ENCODE results near the gene MRPS22. TPM values are rescaled to one million over a fixed set of nuclear protein-coding genes. Genes with fewer than 3 reads are reported as not detected.

The MRPS22 gene
- total and polyA plus RNA-seq, 4 donors: 33.3 to 54.9 (median 44.6) TPM

GRCh38 chr3:139394116-139394515 is 50.3 kb downstream of the MRPS22 start:
- no peaks in the 10 kb centered on the region for H3K27me3 ChIP-seq (ENCODE audit: control insufficient read depth in 4 of 4, insufficient read depth in 4 of 4, low read length in 3 of 4)
- no peak for TF ChIP-seq MAX (IDR thresholded peaks at IDR 0.05)
- no peak for TF ChIP-seq HNF4G (IDR thresholded peaks at IDR 0.05)
- no peak for TF ChIP-seq HNF4A (conservative IDR thresholded peaks at IDR 0.05)
- TF ChIP-seq, protein P1, sequence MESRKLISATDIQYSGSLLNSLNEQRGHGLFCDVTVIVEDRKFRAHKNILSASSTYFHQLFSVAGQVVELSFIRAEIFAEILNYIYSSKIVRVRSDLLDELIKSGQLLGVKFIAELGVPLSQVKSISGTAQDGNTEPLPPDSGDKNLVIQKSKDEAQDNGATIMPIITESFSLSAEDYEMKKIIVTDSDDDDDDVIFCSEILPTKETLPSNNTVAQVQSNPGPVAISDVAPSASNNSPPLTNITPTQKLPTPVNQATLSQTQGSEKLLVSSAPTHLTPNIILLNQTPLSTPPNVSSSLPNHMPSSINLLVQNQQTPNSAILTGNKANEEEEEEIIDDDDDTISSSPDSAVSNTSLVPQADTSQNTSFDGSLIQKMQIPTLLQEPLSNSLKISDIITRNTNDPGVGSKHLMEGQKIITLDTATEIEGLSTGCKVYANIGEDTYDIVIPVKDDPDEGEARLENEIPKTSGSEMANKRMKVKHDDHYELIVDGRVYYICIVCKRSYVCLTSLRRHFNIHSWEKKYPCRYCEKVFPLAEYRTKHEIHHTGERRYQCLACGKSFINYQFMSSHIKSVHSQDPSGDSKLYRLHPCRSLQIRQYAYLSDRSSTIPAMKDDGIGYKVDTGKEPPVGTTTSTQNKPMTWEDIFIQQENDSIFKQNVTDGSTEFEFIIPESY (IDR thresholded peaks at IDR 0.05): no peak
- no peak for TF ChIP-seq ATF3 (IDR thresholded peaks at IDR 0.05)
- TF ChIP-seq, protein P2, sequence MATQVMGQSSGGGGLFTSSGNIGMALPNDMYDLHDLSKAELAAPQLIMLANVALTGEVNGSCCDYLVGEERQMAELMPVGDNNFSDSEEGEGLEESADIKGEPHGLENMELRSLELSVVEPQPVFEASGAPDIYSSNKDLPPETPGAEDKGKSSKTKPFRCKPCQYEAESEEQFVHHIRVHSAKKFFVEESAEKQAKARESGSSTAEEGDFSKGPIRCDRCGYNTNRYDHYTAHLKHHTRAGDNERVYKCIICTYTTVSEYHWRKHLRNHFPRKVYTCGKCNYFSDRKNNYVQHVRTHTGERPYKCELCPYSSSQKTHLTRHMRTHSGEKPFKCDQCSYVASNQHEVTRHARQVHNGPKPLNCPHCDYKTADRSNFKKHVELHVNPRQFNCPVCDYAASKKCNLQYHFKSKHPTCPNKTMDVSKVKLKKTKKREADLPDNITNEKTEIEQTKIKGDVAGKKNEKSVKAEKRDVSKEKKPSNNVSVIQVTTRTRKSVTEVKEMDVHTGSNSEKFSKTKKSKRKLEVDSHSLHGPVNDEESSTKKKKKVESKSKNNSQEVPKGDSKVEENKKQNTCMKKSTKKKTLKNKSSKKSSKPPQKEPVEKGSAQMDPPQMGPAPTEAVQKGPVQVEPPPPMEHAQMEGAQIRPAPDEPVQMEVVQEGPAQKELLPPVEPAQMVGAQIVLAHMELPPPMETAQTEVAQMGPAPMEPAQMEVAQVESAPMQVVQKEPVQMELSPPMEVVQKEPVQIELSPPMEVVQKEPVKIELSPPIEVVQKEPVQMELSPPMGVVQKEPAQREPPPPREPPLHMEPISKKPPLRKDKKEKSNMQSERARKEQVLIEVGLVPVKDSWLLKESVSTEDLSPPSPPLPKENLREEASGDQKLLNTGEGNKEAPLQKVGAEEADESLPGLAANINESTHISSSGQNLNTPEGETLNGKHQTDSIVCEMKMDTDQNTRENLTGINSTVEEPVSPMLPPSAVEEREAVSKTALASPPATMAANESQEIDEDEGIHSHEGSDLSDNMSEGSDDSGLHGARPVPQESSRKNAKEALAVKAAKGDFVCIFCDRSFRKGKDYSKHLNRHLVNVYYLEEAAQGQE (IDR thresholded peaks at IDR 0.05): no peak
- TF ChIP-seq RXRA (IDR thresholded peaks at IDR 0.05): no peak
- no peak for TF ChIP-seq NR2F2 (IDR thresholded peaks at IDR 0.05)
- no peak for TF ChIP-seq RAD21 (IDR thresholded peaks at IDR 0.05)
- no peak for TF ChIP-seq FOXA1 (IDR thresholded peaks at IDR 0.05)
- no peak for TF ChIP-seq TAF1 (conservative IDR thresholded peaks at IDR 0.05)
- no peak for TF ChIP-seq GABPA (IDR thresholded peaks at IDR 0.05 in 1 of 2, conservative IDR thresholded peaks at IDR 0.05 in 1 of 2)
- TF ChIP-seq SP1 (IDR thresholded peaks at IDR 0.05): no peak
- TF ChIP-seq, protein P3, sequence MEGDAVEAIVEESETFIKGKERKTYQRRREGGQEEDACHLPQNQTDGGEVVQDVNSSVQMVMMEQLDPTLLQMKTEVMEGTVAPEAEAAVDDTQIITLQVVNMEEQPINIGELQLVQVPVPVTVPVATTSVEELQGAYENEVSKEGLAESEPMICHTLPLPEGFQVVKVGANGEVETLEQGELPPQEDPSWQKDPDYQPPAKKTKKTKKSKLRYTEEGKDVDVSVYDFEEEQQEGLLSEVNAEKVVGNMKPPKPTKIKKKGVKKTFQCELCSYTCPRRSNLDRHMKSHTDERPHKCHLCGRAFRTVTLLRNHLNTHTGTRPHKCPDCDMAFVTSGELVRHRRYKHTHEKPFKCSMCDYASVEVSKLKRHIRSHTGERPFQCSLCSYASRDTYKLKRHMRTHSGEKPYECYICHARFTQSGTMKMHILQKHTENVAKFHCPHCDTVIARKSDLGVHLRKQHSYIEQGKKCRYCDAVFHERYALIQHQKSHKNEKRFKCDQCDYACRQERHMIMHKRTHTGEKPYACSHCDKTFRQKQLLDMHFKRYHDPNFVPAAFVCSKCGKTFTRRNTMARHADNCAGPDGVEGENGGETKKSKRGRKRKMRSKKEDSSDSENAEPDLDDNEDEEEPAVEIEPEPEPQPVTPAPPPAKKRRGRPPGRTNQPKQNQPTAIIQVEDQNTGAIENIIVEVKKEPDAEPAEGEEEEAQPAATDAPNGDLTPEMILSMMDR (IDR thresholded peaks at IDR 0.05; ENCODE audit: low read depth, low read length, missing input control): no peak
- no peak for TF ChIP-seq JUND (IDR thresholded peaks at IDR 0.05)
- H3K27ac ChIP-seq (ENCODE audit: low read depth in 1 of 2, low read length in 2 of 2): no peak overlapping the region

GRCh38 chr3:139396707-139397106 is 52.9 kb downstream of the MRPS22 start:
- TF ChIP-seq RXRA (IDR thresholded peaks at IDR 0.05) (no peak), TAF1 (conservative IDR thresholded peaks at IDR 0.05) (no peak), ATF3 (IDR thresholded peaks at IDR 0.05) (no peak), HNF4G (IDR thresholded peaks at IDR 0.05) (no peak), GABPA (IDR thresholded peaks at IDR 0.05 in 1 of 2, conservative IDR thresholded peaks at IDR 0.05 in 1 of 2) (no peak), HNF4A (conservative IDR thresholded peaks at IDR 0.05) (no peak), SP1 (IDR thresholded peaks at IDR 0.05) (no peak), YY1 (IDR thresholded peaks at IDR 0.05) (no peak), JUND (IDR thresholded peaks at IDR 0.05) (no peak), NR2F2 (IDR thresholded peaks at IDR 0.05) (no peak)
- TF ChIP-seq, protein P2 (IDR thresholded peaks at IDR 0.05): no peak
- TF ChIP-seq, protein P1 (IDR thresholded peaks at IDR 0.05): no peak
- 96% methylated on average over 3 of the region's 3 CpGs for WGBS
- DNase-seq (ENCODE audit: low spot score): no peak

More at GRCh38 chr3:139394116-139394515, 50.3 kb downstream of the MRPS22 start:
- no peaks in the 10 kb centered on the region for H3K9me3 ChIP-seq (ENCODE audit: control insufficient read depth in 4 of 4, low read length in 3 of 4)
- peaks cover 0 to 9% (median 5%) of the 10 kb centered on the region in 4 donors for H3K4me1 ChIP-seq (ENCODE audit: control insufficient read depth in 4 of 4, insufficient read depth in 4 of 4, low read length in 3 of 4)
- no peaks in the 10 kb centered on the region for H3K36me3 ChIP-seq (ENCODE audit: control insufficient read depth in 4 of 4, insufficient read depth in 3 of 4, low read depth in 1 of 4, low read length in 3 of 4)
- DNase-seq (ENCODE audit: low spot score): no peak
- no peak overlapping the region for H3K4me3 ChIP-seq (ENCODE audit: low read depth in 1 of 3, low read length in 3 of 3)
- no peak overlapping the region for H3K9ac ChIP-seq (ENCODE audit: low read depth in 1 of 2, low read length in 2 of 2)

More at GRCh38 chr3:139396707-139397106, 52.9 kb downstream of the MRPS22 start:
- Histone ChIP-seq H3K4me1 (ENCODE audit: control insufficient read depth in 4 of 4, insufficient read depth in 4 of 4, low read length in 3 of 4) (peaks cover 0 to 2% (median 0%) of the 10 kb centered on the region in 4 donors), H3K36me3 (ENCODE audit: control insufficient read depth in 4 of 4, insufficient read depth in 3 of 4, low read depth in 1 of 4, low read length in 3 of 4) (no peaks in the 10 kb centered on the region), H3K4me3 (ENCODE audit: low read depth in 1 of 3, low read length in 3 of 3) (no peak overlapping the region), H3K9me3 (ENCODE audit: control insufficient read depth in 4 of 4, low read length in 3 of 4) (no peaks in the 10 kb centered on the region), H3K27me3 (ENCODE audit: control insufficient read depth in 4 of 4, insufficient read depth in 4 of 4, low read length in 3 of 4) (no peaks in the 10 kb centered on the region), H3K27ac (ENCODE audit: low read depth in 1 of 2, low read length in 2 of 2) (no peak overlapping the region), H3K9ac (ENCODE audit: low read depth in 1 of 2, low read length in 2 of 2) (no peak overlapping the region)

Measured in liver (tissue), 9 donors.